ENCODE results near the gene PRSS8.

Gene PRSS8

GRCh38 chr16:31099860-31100638 is 35.5 kb downstream of the PRSS8 start:
- no peak for DNase-seq

- peak; percentile 95 for DNase-seq
Observed at GRCh38 chr16:31094424-31095120, 41.0 kb downstream of the PRSS8 start, which contains the start of gene VKORC1. Gene VKORC1 (minus strand): TSS chr16:31094797. CDS start chr16:31094729, 68 bp downstream.

- DNase-seq, result no peak
Observed at GRCh38 chr16:31094088-31094423, 41.5 kb downstream of the PRSS8 start.

- no peak for DNase-seq
Observed at GRCh38 chr16:31093132-31093703, 42.3 kb downstream of the PRSS8 start.

- no peak for DNase-seq
Observed at GRCh38 chr16:31092330-31092729, 43.2 kb downstream of the PRSS8 start.

GRCh38 chr16:31090540-31090939 is 45.0 kb downstream of the PRSS8 start:
- no peak for DNase-seq

- DNase-seq, result no peak
Observed at GRCh38 chr16:31089199-31089598, 46.3 kb downstream of the PRSS8 start.

- DNase-seq, result no peak
Observed at GRCh38 chr16:31088459-31089183, 46.9 kb downstream of the PRSS8 start, which contains the start of gene PRSS53. Gene PRSS53 (minus strand): TSS chr16:31088943. CDS start chr16:31088809, 134 bp downstream.

- no peak for DNase-seq
Observed at GRCh38 chr16:31087971-31088370, 47.6 kb downstream of the PRSS8 start.

GRCh38 chr16:31087481-31087880 is 48.0 kb downstream of the PRSS8 start:
- DNase-seq, result no peak

GRCh38 chr16:31086629-31086906 is 49.0 kb downstream of the PRSS8 start:
- DNase-seq, result no peak

- no peak for DNase-seq
Observed at GRCh38 chr16:31085873-31086628, 49.5 kb downstream of the PRSS8 start.

- no peak for DNase-seq
Observed at GRCh38 chr16:31085411-31085810, 50.1 kb downstream of the PRSS8 start.

- no peak for DNase-seq
Observed at GRCh38 chr16:31084584-31085302, 50.8 kb downstream of the PRSS8 start.

- DNase-seq, result no peak
Observed at GRCh38 chr16:31083981-31084380, 51.5 kb downstream of the PRSS8 start.

GRCh38 chr16:31083556-31083955 is 52.0 kb downstream of the PRSS8 start:
- no peak for DNase-seq

GRCh38 chr16:31083081-31083480 is 52.4 kb downstream of the PRSS8 start:
- no peak for DNase-seq

- no peak for DNase-seq
Observed at GRCh38 chr16:31082368-31083045, 53.0 kb downstream of the PRSS8 start.
